GM20000 (cell line): ENCODE data around the gene B3GALT5.
"Not testable (repeated sequence)": the region's sequence is repeated elsewhere in the genome, so short reads cannot be mapped to it uniquely, and the experiment has no call there.

Experiments used
- DNase-seq: peaks from one replicate; pipeline ENCODE4 v3.0.0; 2012; ENCODE audit warnings: low spot score
- TF ChIP-seq, protein P1 (sequence below): IDR thresholded peaks from 2 replicates; pipeline ENCODE4 v1.5.1; 2012; ENCODE audit warnings: mild to moderate bottlenecking, control low read depth; ENCODE audit errors: extremely low read depth, missing control alignments

B3GALT5 gene

DNA sequence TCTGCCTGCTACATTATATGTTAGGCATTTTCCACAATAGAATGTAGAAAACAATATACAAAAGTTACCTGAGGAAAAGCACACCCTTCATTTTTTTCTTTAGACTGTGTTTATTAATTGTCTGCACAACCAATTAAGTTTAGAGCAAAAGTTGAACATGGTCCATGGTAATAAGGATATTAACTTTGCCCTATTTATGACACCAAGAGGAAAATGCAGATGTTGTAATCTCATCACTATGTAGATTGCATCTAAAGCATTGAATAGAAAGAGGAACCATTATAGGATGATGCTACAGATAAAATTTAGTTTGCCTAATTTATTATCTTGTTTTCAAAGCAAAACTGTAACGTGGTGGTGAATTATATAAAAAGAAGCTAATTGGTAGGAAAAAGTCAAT lies 72.5 kb downstream of the B3GALT5 start:
- TF ChIP-seq, protein P1, sequence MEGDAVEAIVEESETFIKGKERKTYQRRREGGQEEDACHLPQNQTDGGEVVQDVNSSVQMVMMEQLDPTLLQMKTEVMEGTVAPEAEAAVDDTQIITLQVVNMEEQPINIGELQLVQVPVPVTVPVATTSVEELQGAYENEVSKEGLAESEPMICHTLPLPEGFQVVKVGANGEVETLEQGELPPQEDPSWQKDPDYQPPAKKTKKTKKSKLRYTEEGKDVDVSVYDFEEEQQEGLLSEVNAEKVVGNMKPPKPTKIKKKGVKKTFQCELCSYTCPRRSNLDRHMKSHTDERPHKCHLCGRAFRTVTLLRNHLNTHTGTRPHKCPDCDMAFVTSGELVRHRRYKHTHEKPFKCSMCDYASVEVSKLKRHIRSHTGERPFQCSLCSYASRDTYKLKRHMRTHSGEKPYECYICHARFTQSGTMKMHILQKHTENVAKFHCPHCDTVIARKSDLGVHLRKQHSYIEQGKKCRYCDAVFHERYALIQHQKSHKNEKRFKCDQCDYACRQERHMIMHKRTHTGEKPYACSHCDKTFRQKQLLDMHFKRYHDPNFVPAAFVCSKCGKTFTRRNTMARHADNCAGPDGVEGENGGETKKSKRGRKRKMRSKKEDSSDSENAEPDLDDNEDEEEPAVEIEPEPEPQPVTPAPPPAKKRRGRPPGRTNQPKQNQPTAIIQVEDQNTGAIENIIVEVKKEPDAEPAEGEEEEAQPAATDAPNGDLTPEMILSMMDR, result no peak
- no peak for DNase-seq

DNA sequence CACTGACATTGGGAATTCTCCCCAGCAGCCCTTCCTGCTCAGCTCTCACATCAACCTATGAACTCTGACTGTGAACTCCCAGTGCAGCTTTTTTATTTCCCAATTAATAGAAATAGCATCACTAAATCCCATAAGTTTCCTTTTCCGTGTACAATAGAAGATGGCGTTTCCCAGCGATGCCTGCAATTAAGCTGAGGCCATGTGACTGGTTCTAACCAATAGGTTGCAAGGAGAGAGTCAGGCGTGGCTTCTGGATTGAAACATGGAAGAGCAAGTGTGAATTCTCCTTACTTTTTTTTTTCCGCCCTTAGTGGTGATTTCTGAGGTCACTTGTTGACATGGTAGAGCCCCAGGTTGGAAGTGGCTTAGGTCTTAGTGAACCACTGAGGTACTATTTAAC lies 73.3 kb downstream of the B3GALT5 start:
- no peak for DNase-seq
- TF ChIP-seq, protein P1, result no peak

DNA sequence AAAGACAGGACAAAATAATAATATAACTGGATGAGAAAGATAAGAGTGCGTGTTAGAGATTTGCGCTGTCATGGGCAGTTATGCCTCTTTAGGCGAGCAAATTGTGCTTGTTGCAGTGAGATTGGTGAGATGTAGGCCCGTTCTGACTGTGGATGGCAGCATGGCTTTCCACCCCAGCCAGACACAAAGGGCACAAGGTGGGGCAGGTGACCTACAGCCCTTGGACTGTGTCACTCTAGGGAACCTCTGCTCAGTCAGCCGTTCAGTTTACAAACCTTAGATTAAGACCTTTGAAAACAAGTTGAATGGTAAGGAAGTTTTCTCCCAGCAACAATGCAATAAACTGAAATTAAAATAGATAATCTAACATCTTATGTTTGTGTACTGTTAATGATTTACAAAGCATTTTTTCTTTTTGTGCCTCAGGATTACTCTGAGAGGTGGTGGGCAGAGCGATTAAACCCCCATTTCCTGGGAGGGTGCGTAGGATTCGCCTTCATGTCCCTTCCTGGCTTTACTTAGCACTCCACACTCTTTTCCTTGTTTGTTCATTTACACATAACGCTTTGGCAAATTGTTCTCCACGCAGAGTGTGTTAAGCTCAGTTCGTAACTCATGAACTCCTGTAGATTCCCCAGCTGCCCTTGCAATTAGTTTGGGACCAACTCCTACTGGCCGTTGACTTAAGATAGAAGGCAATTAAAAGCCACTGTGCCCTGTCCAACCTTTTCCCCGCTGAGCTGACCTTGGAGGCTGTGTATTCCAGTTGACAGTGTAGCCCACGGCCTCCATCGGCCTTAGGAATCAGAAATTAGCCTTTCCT lies 74.1 kb downstream of the B3GALT5 start:
- TF ChIP-seq, protein P1, result no peak
- DNase-seq, result no peak

DNA sequence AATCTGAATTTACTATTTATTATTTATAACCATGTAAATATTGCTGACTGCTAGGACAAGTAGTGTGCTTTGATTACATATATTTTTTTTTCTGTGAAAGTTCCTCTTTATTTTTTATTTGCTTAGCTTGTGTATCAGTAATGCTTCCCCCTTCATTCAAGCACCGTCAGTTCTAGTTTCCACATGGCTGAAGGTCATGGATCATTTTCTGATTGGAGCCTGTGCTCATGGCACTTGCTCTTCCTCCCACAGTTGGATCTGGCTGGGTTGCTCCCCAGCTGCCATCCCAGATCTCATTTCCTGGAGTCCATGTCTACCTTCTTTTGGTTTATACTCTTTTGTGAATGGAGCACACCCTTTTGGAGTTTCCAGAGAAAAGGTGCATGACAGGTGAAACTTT lies 75.3 kb downstream of the B3GALT5 start:
- no peak for DNase-seq
- TF ChIP-seq, protein P1, result no peak

DNA sequence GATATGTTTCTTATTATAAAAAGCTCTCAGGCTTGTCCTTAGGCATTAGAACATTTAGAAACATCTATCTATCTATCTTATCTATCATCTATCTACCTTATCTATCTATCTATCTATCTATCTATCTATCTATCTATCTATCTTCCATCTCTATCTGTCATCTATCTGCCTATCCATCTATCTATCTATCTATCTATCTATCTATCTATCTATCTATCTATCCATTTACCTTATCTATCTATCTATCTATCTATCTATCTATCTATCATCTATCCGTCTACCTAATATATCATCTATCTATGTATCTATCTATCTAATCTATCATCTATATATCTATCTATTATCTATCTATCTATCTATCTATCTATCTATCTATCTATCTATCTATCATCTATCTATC lies 77.1 kb downstream of the B3GALT5 start:
- not testable (repeated sequence) for DNase-seq

DNA sequence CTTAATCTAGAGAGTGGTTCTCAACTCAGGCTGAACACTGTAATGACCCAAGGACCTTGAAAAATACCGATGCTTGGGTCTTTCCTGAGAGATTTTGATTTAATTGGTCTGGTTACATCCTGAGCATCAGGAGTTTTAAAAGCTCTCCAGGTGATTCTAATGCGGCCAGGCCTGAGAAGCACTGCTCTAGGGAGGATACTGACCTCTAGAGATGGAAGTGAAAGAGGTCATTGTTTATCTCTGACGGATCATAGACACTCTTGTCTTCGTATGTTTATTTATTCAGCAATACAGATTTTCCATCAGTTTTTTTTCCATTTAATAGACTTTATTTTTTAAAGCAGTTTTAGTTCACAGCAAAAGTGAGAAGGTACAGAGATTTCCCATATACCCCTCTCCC lies 77.7 kb downstream of the B3GALT5 start:
- DNase-seq, result no peak

DNA sequence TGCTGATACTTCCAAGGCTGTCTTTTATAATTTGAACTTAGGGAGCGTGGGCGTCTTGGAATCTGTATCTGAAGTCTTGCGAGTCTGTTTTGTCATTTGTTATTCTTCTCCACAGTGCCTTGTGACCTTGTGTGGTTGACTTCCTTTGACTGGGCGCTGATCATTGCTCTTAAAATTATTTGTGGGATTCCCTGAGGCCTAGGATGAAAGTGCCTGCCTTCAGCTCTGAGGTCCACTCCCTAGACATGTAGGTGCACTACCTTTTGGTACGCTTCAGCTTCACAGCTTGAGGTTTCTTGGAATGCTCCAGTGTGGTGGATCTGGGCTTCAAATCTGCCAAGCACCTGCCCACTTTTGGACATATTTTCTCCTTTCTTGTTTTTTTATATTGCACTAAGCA lies 82.0 kb downstream of the B3GALT5 start:
- TF ChIP-seq, protein P1, result no peak
- DNase-seq, result no peak

More for the DNA sequence above, 77.7 kb downstream of the B3GALT5 start:
- TF ChIP-seq, protein P1, result no peak

DNA sequence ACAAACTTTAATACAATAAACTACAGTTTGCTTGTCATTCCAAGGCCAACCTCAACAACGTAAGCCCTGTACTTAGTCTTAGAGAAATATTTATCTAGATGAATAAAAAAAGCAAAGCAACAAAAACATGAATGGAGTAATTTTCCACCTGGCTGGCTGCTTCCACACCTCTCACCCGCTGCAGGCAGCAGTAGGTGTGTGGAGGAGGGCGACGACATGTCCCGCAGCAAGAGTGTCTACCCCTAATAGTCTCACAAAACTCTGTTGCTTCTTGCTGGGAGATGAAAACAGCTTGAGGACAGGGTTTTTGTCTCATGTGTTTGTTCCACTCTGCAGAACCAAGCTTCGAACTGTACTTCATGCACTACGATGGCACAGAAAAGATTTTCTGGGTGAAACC lies 83.5 kb downstream of the B3GALT5 start:
- TF ChIP-seq, protein P1, result no peak
- no peak for DNase-seq
